HTR-8/SVneo (cell line): ENCODE measurements around the gene SORBS1.
A peak's percentile ranks its signal among the peaks of the same experiment; 100 is the strongest.

Experiments used
- DNase-seq: peaks from one replicate; pipeline ENCODE4 v3.0.0; 2011; ENCODE audit warnings: low spot score, mixed read lengths; ENCODE audit not compliant: insufficient read length
- FAIRE-seq: peaks from 2 replicates; lab custom pipeline; 2011; peaks lifted over from hg19 to GRCh38; lab: Jason Lieb, UNC

SORBS1 gene

GRCh38 chr10:95289003-95289920 lies 271.9 kb downstream of the SORBS1 start:
- DNase-seq (peak; percentile 59), FAIRE-seq (peak; percentile 9)

GRCh38 chr10:95288303-95288702 lies 272.9 kb downstream of the SORBS1 start:
- FAIRE-seq (no peak), DNase-seq (no peak)

GRCh38 chr10:95287281-95287680 lies 273.9 kb downstream of the SORBS1 start:
- FAIRE-seq (no peak), DNase-seq (no peak)

- DNase-seq (no peak), FAIRE-seq (no peak)
Observed at GRCh38 chr10:95286707-95287106, 274.5 kb downstream of the SORBS1 start.

- DNase-seq: no peak
- no peak for FAIRE-seq
Observed at GRCh38 chr10:95285556-95285955, 275.6 kb downstream of the SORBS1 start.

GRCh38 chr10:95284807-95285206 lies 276.4 kb downstream of the SORBS1 start:
- FAIRE-seq (no peak), DNase-seq (no peak)

- DNase-seq (no peak), FAIRE-seq (no peak)
Observed at GRCh38 chr10:95282107-95282506, 279.1 kb downstream of the SORBS1 start.

GRCh38 chr10:95281206-95281605 lies 280.0 kb downstream of the SORBS1 start:
- FAIRE-seq (no peak), DNase-seq (no peak)

- FAIRE-seq (no peak), DNase-seq (no peak)
Observed at GRCh38 chr10:95280637-95281036, 280.5 kb downstream of the SORBS1 start.

- FAIRE-seq: no peak
Observed at GRCh38 chr10:95279042-95279820, 281.9 kb downstream of the SORBS1 start.

GRCh38 chr10:95278061-95278988 lies 282.8 kb downstream of the SORBS1 start:
- no peak for FAIRE-seq
- DNase-seq: no peak

More at GRCh38 chr10:95279042-95279820, 281.9 kb downstream of the SORBS1 start:
- no peak for DNase-seq

- FAIRE-seq (no peak), DNase-seq (no peak)
Observed at GRCh38 chr10:95277614-95278013, 283.6 kb downstream of the SORBS1 start.

- no peak for FAIRE-seq
- no peak for DNase-seq
Observed at GRCh38 chr10:95277201-95277570, 284.0 kb downstream of the SORBS1 start.

GRCh38 chr10:95276367-95277200 lies 284.6 kb downstream of the SORBS1 start:
- DNase-seq (no peak), FAIRE-seq (no peak)

GRCh38 chr10:95275726-95276366 lies 285.3 kb downstream of the SORBS1 start:
- DNase-seq (no peak), FAIRE-seq (no peak)

- no peak for FAIRE-seq
- peak; percentile 73 for DNase-seq
Observed at GRCh38 chr10:95273393-95274312, 287.5 kb downstream of the SORBS1 start.

GRCh38 chr10:95268438-95268837 lies 292.7 kb downstream of the SORBS1 start:
- no peak for DNase-seq
- no peak for FAIRE-seq

GRCh38 chr10:95267251-95267650 lies 293.9 kb downstream of the SORBS1 start:
- DNase-seq (no peak), FAIRE-seq (no peak)
